Measurements from ENCODE around the gene ASCL2. TPM values are rescaled to one million over a fixed set of nuclear protein-coding genes. Genes with fewer than 3 reads are reported as not detected.

The ASCL2 gene
- total and polyA plus RNA-seq, 10 donors: 0.68 to 3.0 (median 2.3) TPM

DNA sequence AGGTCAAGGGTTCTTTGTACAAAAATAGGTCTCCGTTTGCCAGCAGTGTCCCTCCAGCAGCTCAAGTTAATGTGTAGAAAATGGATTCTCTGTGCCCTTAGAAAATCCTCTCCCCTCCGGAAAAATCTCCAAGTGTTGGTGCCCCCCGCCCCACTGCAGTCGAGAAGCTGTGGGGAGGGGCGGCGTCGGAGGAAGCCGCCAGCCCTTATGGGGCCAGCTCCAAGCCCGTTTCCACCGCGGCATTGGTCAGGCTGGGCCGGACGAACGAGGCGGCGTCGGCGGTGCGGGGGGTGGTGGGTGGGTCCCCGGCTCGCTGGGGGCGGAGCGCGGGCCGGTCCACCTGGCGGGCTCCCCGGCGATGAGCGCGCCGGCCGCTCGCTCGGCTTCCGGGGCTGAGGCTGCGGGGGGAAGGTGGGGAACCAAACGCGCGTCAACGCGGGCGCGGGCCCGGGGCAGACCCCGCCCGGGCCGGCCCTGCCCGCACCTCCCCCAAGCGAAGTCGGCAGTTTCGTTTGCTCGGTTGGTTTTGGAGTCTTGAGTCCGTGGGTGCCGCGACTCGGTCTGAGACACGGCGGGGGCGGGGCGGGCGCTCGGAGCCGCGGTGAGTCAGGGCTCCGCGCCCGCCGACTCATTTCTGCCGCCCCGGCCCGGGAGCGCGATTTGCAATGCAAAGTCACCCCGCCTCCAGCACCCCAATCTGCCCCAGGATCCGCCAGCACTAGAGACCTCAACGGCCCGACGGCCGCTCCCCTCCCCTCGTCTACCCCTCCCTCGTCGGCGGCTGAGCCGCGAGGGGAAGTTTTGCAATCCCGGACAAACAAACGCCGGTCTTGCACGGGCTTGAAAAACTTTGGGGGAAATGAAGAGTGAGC, 1.4 kb downstream of the ASCL2 start:
- DNase-seq: peak; percentile 91
- H3K27me3 ChIP-seq (replicated peaks in 1 of 7): peaks cover 7 to 58% (median 40%) of the 10 kb centered on the region in 7 donors
- H3K4me3 ChIP-seq: peak overlapping the region; percentile 14 to 74 (median 50)
- H3K4me1 ChIP-seq: peaks cover 22 to 71% (median 55%) of the 10 kb centered on the region in 6 donors
- 1 to 3% (median 2%) methylated on average over 47 to 89 of the region's 89 CpGs for WGBS, 5 donors
- intact Hi-C loops (cut with DNase I; ENCODE audit: low total_unique reads): no loop called here
- TF ChIP-seq POLR2AphosphoS5 (IDR thresholded peaks at IDR 0.05): peak; percentile 34 to 66 (median 54)
- no peak for TF ChIP-seq CTCF (IDR thresholded peaks at IDR 0.05 in 8 of 11, conservative IDR thresholded peaks at IDR 0.05 in 3 of 11)
- no peaks in the 10 kb centered on the region for H3K9me3 ChIP-seq
- H3K27ac ChIP-seq: peak overlapping the region in 7 of 8 donors; percentile 65 to 91 (median 80)
- no peaks in the 10 kb centered on the region for H3K36me3 ChIP-seq

GRCh38 chr11:2267851-2268728, 2.3 kb downstream of the ASCL2 start:
- H3K27me3 ChIP-seq (replicated peaks in 1 of 7): peaks cover 7 to 56% (median 40%) of the 10 kb centered on the region in 7 donors
- WGBS, 5 donors: 82 to 89% (median 86%) methylated on average over 16 to 26 of the region's 26 CpGs
- H3K4me1 ChIP-seq: peaks cover 22 to 71% (median 55%) of the 10 kb centered on the region in 6 donors
- no peaks in the 10 kb centered on the region for H3K9me3 ChIP-seq
- H3K27ac ChIP-seq: peak overlapping the region in 5 of 8 donors; percentile 72 to 91 (median 86)
- no peak for DNase-seq
- peak overlapping the region in 3 of 8 donors; percentile 53 to 74 (median 60) for H3K4me3 ChIP-seq
- H3K36me3 ChIP-seq: no peaks in the 10 kb centered on the region
- TF ChIP-seq POLR2AphosphoS5 (IDR thresholded peaks at IDR 0.05) (no peak), POLR2A (IDR thresholded peaks at IDR 0.05) (no peak), CTCF (IDR thresholded peaks at IDR 0.05 in 8 of 11, conservative IDR thresholded peaks at IDR 0.05 in 3 of 11) (no peak)
- intact Hi-C loops (cut with DNase I; ENCODE audit: low total_unique reads): no loop called here

GRCh38 chr11:2267306-2267850, 3.0 kb downstream of the ASCL2 start:
- no peak overlapping the region for H3K27ac ChIP-seq

More at GRCh38 chr11:2267306-2267850, 3.0 kb downstream of the ASCL2 start:
- H3K36me3 ChIP-seq: no peaks in the 10 kb centered on the region
- no peak for DNase-seq
- WGBS, 5 donors: 86 to 93% (median 90%) methylated on average over 6 to 12 of the region's 12 CpGs
- intact Hi-C loops (cut with DNase I; ENCODE audit: low total_unique reads): no loop called here
- H3K4me3 ChIP-seq: no peak overlapping the region
- no peaks in the 10 kb centered on the region for H3K9me3 ChIP-seq
- TF ChIP-seq CTCF (IDR thresholded peaks at IDR 0.05 in 8 of 11, conservative IDR thresholded peaks at IDR 0.05 in 3 of 11) (no peak), POLR2A (IDR thresholded peaks at IDR 0.05) (no peak), POLR2AphosphoS5 (IDR thresholded peaks at IDR 0.05) (no peak)
- peaks cover 7 to 48% (median 40%) of the 10 kb centered on the region in 7 donors for H3K27me3 ChIP-seq (replicated peaks in 1 of 7)
- H3K4me1 ChIP-seq: peaks cover 22 to 71% (median 55%) of the 10 kb centered on the region in 6 donors

Data from spleen (tissue), 11 donors.